Measurements from ENCODE around the gene MUC6. TPM values are rescaled to one million over a fixed set of nuclear protein-coding genes. Genes with fewer than 3 reads are reported as not detected.

The MUC6 gene
- total and polyA plus RNA-seq, 12 donors: 0.01 to 0.07 TPM; not detected in 10

- no peak overlapping the region for H3K4me3 ChIP-seq
- H3K36me3 ChIP-seq: no peaks in the 10 kb centered on the region
- H3K27me3 ChIP-seq: peaks cover 0 to 7% (median 0%) of the 10 kb centered on the region in 7 donors
- no peak overlapping the region for H3K27ac ChIP-seq
- ATAC-seq: peak in 1 of 8 donors; percentile 9
- H3K9me3 ChIP-seq: no peaks in the 10 kb centered on the region
- no peak for TF ChIP-seq CTCF (IDR thresholded peaks at IDR 0.05)
- DNase-seq: peak in 1 of 2 donors; percentile 13
- H3K4me1 ChIP-seq: no peaks in the 10 kb centered on the region
- WGBS, 2 donors: 76 to 78% methylated on average over 34 of the region's 34 CpGs
- intact Hi-C loops (cut with DNase I): no loop called here
Observed at GRCh38 chr11:1083621-1084551, 47.4 kb upstream of the MUC6 start.

- no peaks in the 10 kb centered on the region for H3K36me3 ChIP-seq
- no peak for TF ChIP-seq CTCF (IDR thresholded peaks at IDR 0.05)
- WGBS, 2 donors: 73 to 74% methylated on average over 32 to 33 of the region's 33 CpGs
- H3K4me1 ChIP-seq: no peaks in the 10 kb centered on the region
- intact Hi-C loops (cut with DNase I): no loop called here
- DNase-seq (no peak), ATAC-seq (peak in 2 of 8 donors; percentile 6 to 7)
- H3K27ac ChIP-seq: no peak overlapping the region
- no peak overlapping the region for H3K4me3 ChIP-seq
- no peaks in the 10 kb centered on the region for H3K9me3 ChIP-seq
- peaks cover 0 to 7% (median 0%) of the 10 kb centered on the region in 7 donors for H3K27me3 ChIP-seq
Observed at GRCh38 chr11:1082728-1083620, 46.5 kb upstream of the MUC6 start.

GRCh38 chr11:1082346-1082727 is 45.8 kb upstream of the MUC6 start:
- Histone ChIP-seq H3K27me3 (peaks cover 0 to 9% (median 0%) of the 10 kb centered on the region in 7 donors), H3K4me1 (no peaks in the 10 kb centered on the region), H3K9me3 (no peaks in the 10 kb centered on the region), H3K4me3 (no peak overlapping the region), H3K27ac (no peak overlapping the region), H3K36me3 (no peaks in the 10 kb centered on the region)
- intact Hi-C loops (cut with DNase I): no loop called here
- WGBS, 2 donors: 86 to 92% methylated on average over 14 of the region's 14 CpGs
- ATAC-seq (peak in 3 of 8 donors; percentile 8 to 28 (median 11)), DNase-seq (no peak)
- no peak for TF ChIP-seq CTCF (IDR thresholded peaks at IDR 0.05)

- WGBS, 2 donors: 82 to 83% methylated on average over 33 of the region's 33 CpGs
- peaks cover 0 to 15% (median 0%) of the 10 kb centered on the region in 7 donors for H3K27me3 ChIP-seq
- intact Hi-C loops (cut with DNase I): no loop called here
- peak in 1 of 2 donors; percentile 9 for DNase-seq
- no peaks in the 10 kb centered on the region for H3K36me3 ChIP-seq
- no peaks in the 10 kb centered on the region for H3K4me1 ChIP-seq
- no peak for TF ChIP-seq CTCF (IDR thresholded peaks at IDR 0.05)
- ATAC-seq: peak in 1 of 8 donors; percentile 15
- H3K4me3 ChIP-seq: no peak overlapping the region
- H3K27ac ChIP-seq: no peak overlapping the region
- no peaks in the 10 kb centered on the region for H3K9me3 ChIP-seq
Observed at GRCh38 chr11:1081601-1082311, 45.2 kb upstream of the MUC6 start.

All from heart right ventricle (tissue), 16 donors.